NCI-H1092 (cell line): ENCODE data around the gene CCSER2.
A peak's percentile ranks its signal among the peaks of the same experiment; 100 is the strongest.
"Not testable (repeated sequence)": the region's sequence is repeated elsewhere in the genome, so short reads cannot be mapped to it uniquely, and the experiment has no call there.

Experiments
- DNase-seq: peaks from one replicate; lab custom pipeline; 2025; lab: John Stamatoyannopoulos, UW

Gene CCSER2

DNA sequence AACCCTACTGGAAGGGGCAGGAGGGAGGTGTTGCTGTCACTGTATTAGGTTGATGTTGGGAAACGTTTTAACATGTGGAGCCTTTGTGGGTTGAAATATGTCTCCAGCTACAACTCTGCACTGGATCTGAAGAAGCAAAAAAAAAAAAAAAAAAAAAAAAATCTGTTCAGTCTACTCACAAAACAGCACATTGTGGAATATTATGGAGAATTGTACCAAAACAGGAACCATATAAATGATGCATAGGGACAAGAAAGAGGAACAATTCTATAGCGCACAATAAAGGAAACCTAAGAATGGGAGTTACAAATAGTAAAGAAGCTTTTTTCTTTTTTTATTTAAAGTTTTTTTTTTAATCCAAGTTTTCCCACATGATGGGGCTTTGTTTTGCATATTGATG lies 63.8 kb downstream of the CCSER2 start:
- DNase-seq, result no peak

DNA sequence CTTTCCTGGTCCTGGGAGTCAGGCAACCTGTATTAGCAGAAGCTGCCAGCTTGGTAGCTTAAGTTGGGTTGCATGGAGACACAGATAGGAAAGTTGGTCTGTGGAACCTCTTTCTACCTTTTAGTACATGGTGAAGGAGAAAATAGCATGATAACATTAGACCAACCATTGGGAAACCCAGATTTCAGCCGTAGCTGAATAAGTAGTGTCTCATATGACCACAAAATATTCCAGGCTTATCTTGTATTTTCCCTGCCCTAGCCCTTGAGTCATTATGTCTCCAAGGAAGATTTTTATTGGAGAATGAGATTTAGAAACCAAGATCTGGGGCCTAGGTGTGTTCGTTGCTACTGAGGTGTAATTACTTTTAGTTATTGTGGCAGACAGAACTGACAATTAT lies 67.2 kb downstream of the CCSER2 start:
- no peak for DNase-seq

DNA sequence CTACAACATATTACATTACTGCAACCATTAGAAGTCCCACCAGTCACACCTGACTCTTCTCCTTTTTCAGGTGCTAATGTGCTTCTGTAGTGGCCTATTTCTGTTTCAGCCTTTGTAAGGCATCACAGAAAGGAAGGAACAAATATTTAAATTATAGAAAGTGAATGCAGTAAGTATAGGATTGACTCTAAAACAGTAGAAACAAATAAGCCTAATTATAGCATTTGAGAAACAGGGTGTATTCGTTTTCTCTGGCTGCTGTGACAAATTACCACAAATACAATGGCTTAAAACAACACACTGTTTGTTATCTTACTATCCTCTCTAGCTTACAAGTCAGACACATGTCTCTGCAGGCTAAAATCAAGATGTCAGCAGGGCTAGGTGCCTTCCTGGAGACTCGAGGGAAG lies 69.4 kb downstream of the CCSER2 start:
- no peak for DNase-seq

DNA sequence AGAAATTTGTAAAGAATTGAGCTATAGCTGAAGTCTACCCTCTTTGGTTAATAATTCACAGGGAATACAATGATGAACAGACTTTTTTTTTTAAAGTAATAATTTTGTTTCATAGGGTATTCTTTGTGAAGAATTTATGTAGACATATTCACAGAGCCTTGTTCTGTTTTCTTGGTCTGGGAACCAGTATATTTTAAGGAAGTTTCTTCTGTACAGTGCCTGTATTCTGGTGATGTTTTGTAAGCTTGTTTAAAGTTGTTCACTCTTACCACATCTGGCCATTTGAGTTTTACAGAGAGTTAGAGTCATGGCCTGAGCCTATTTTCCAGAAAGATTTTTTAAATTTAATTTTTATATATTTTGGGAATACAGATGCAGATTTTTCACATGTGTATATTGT lies 70.3 kb downstream of the CCSER2 start:
- no peak for DNase-seq

DNA sequence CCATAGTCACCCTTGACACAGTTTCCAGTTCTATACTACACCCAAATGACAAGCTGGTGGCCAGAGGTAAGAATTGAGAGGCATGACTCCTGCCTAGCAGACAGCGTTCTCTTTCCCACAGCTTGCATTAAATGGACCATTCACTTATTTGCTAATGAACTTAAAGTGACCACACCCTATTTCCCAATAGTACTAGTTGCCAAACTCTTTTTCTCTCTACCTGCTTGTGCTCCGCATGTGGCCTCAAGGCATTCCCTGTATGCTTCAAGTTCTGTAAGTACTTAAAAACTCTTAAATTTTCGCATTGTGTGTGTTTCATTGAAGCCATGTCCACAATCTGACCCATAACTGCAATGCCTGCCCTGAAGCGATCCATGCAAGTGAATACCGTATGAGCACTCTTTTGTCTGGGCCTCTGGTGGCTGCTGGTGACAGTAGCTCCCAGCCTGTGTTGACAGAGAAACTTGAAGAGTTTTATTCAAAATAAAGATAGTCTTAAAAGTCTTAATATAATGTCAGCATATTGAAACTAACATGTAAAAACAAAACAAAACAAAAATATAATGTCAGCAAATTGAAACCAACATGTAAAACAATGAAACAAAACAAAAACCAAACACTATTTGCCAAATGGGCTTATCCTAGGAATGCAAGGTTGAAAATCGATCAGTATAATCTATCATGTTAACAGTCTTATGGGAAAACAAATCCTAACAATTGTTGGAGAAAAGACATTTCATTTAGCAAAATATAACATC lies 73.6 kb downstream of the CCSER2 start:
- no peak for DNase-seq

DNA sequence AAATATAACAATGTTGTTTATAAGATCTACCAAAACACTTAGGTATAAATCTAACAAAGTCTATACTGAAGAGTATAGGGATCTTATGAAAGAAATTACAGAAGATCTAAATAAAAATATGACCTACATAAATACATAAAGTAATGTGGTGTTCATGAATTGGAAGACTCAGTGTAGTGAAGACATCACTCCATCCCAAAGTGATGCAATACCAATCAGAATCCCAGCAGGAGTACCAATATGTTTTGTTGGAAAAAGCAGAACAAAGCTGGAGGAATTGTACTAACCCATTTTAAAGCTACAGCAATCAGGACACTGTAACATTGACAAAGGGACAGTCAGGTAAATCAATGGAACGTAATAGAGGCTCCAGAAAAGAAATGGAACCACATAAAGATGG lies 76.4 kb downstream of the CCSER2 start:
- DNase-seq, result no peak

DNA sequence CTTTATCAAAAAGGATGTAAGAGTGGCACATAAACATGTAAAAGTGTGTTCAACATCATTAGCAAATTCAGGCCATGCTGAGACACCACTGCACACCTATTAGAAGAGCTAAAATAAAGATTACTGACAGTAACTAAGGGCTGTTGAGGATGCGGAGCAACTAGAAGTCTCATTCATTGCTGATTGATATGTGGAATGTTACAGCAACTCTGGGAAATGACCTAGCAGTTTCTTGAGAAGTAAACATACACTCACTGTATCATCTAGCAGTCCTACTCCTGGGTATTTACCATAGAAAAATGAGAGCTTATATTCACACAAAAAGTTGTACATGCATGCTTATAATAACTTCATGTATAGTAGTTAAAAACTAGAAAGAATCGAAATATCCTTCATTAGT lies 77.3 kb downstream of the CCSER2 start:
- no peak for DNase-seq

DNA sequence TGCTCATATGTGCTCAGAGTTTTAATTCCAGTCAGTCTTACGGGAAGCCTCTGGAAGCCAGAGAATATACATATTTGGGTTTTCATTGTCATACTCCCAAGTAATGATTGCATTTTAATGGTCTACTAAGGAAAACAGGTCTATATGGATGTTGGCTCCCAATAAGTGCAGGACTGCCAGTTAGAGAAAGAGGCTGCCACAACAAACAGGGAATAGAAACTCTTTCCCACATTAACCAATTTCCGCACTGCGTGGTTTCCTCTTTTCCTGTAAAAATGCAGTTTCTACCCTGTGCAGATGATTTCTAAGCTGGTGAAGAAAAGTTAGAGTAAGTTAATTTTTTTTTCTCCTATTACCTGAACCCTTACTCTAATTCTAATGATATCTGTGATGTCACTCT lies 78.2 kb downstream of the CCSER2 start:
- DNase-seq, result no peak

DNA sequence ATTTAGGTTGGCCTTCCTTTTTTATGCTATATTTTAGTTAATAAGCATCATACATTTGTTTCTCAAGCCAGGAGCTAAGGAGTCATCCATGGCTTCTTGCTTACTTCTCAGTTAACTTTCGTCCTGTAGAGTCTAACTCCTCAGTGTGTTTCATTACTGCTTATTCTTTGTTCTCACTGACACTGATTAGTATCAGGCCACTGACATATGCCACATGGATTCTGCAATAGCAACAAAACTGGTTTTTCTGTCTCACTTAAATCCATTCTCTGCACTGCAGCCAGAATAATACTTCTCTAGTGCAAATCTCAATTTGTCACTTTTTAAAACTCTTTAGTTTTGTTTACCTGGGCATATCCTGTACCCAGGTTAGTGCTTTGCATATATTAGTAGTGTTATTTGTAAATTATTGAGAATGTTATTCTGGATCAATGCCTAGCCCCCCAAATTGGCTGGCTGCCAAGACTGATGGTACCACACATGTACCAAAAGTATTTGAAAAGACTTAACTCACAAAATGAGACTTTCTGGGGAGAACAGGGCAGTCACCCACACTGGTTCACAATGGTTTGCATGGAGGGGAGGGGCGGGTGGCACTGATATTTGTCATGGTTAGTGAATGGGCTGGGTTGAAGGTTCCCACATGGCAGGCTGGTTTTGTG lies 79.1 kb downstream of the CCSER2 start:
- DNase-seq, result no peak

DNA sequence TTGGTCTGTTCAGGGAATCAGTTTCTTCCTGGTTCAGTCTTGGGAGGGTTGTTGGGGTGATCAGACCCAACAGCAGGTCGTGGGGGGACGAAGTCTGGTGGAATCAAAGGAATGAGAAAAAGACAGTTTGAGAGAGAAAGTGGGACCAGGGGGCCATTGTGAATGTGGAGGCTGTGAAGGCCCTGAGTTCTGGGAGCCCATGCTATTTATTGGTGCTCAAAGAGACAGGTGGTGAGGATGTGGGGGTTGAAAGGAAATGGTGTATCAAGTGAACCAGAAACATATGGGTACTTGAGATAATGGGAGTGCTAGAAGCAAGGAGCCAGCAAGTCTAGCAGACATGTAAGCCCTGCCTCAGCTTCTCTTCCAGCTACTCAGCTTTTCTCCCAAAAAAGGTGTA lies 84.1 kb downstream of the CCSER2 start:
- no peak for DNase-seq

DNA sequence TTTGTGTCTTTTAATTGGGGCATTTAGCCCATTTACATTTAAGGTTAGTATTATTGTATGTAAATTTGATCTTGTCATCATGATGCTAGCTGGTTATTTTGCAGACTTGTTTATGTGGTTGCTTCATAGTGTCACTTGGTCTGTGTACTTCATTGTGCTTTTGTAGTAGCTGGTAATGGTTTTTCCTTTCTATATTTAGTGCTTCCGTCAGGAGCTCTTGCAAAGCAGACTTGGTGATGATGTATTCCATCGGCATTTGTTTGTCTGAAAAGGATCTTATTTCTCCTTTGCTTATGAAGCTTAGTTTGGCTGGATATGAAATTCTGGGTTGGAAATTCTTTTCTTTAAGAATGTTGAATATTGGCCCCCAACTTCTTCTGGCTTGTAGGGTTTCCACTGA lies 85.7 kb downstream of the CCSER2 start:
- DNase-seq, result not testable (repeated sequence)

DNA sequence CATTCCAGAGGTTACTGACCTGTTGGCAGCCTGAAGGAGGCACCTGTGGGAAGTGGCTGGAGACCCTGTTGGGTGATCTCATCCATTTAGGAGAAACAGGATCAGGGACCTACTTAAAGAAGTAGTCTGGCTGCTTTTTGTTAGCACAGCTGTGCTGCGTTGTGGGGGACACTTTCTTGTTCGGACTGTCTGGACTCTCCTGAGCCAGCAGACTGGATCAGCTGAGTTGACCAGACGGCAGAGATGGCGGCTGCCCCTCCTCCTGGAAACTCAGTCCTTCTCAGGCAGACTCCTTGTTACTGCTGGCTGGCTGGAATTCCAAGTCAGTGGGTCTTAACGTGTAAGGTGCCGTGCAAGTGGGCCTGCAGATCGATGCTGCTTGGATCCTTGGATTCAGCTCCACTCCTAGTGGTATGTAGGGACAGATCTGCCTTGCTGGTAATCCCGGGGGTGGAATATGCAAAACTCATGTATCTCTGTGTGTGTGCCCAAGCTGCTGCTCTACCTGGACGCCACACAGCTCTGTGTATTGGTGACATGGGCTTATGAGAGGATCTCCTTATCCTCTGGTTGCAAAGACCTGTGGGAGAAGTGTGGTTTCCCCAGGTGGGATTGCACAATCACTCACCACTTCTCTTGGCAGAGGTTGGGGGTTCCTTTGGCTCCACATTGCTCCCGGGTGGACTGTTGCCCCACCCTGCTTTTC lies 87.3 kb downstream of the CCSER2 start:
- DNase-seq, result no peak

DNA sequence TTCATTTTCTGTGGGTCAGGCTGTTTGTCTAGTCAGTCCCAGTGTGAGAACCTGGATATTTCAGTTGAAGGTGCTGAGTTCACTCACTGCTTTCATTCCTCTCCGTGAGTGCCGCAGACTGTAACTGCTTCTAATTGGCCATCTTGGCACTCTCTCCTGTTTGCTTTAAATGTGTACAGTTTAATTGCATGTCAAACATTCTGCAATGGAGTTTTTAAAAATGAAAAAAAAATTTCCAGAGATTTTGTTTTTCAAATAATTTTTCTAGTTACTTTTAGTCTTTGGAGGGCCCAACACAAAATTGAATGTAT lies 87.8 kb downstream of the CCSER2 start:
- DNase-seq, result peak; percentile 17

DNA sequence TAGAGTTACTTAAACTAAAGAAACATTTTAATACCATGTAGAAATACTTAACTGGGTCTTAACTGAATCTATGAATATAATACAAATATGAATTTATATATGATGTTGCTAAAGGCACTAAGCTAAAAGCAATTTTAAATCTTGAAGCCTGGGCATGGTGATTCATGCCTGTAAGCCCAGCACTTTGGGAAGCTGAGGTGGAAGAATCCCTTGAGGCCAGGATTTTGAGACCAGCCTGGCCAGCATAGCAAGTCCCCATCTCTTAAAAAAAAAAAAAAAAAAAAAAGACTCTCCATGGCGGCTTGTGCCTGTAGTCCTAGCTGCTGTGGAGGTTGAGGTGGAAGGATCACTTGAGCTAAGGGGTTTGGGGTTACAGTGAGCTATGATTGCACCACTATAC lies 95.3 kb downstream of the CCSER2 start:
- DNase-seq, result no peak

DNA sequence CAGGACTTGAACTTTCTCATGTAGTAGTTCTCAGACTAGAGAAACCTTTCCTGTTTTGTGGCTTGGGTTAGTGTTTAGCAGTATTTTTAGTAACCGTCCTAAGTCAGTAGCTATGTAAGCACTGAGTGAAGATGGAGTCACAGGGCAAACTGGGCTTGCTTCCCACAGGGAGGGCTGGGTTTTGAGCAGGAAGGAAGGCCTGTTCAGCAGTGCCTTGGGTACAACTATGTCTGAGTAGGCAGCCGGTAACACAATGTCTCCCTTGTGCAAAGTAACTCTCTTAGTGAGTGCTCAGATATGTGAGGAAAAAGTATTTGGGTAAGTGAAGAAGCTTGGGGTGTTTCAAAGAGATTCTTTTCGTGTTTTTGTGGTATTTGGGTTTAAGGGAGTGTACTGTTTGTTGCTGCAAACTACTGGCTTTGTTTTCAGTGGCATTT lies 96.4 kb downstream of the CCSER2 start:
- no peak for DNase-seq

DNA sequence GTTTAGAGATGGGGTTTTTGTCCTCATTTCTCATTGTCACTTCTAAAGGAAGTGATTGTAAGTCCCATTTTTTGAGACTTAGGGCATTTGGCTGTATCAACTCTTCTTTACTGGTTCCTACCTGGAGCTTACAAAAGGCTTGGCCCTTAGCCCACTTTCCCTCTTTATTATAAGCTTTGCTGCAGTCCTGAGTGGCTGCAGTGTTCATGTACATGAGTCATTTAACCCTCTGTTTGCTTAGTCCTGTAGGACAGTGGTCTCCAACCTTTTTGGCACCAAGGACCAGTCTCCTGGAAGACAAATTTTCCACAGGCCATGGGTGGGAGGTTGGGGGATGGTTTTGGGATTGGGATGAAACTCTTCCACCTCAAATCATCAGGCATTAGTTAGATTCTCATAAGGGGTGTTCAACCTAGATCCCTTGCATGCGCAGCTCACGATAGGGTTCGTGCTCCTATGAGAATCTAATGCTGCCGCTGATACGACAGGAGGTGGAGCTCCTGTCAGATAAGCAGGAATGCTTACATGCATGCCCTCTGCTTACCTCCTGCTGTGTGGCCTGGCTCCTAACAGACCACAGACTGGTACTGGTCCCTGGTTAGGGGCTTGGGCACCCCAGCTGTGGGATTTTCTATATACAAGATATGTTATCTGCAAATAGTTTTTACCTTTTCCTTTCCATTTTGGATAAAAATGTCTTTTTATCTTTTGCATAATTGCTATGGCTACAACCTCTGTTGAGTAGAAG lies 99.7 kb downstream of the CCSER2 start:
- peak; percentile 7 for DNase-seq

DNA sequence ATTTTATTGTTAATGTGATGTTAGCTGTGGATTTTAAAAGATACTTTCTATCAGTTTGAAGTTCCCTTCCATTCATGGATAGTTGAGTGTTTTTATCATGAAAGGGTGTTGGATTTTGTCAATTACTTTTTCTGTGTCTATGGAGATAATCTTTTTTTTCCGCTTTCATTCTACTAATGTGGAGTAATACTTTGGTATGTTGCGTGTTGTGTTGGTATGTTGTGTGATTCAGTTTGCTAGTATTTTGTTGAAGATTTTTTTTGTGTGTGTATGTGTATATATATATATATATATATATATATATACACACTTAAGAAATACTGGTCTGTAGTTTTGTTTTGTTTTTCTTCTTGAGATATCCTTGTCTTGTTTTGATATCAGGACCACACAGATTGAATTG lies 100.3 kb downstream of the CCSER2 start:
- no peak for DNase-seq

DNA sequence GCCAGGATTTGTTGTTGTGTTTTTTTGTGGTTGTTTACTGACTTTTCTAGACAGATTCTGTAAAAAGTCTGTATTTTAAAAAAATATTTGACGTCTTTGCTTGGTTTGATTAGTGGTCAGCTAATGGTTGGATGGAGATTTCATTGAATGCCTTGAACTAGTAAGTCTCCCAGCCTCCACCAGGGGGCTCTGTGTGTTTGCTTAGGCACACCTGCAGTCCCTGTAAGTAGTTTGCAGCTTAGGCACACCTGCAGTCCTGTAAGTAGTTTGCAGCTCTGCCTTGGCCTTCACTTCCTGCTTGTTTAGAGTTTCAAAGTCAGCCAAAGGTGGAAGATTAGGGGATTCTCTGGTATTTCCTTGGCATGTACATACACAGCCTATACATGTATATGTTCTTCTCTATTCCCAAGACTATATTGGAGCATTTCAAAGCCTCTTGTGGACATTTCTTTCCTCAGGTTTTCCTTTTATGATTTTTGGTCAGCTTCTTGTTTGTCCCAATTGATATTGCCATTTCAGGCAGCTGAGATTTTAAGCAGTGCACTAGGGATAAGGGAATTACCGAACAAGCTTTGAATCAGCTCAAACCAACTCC lies 101.6 kb downstream of the CCSER2 start:
- DNase-seq, result no peak

DNA sequence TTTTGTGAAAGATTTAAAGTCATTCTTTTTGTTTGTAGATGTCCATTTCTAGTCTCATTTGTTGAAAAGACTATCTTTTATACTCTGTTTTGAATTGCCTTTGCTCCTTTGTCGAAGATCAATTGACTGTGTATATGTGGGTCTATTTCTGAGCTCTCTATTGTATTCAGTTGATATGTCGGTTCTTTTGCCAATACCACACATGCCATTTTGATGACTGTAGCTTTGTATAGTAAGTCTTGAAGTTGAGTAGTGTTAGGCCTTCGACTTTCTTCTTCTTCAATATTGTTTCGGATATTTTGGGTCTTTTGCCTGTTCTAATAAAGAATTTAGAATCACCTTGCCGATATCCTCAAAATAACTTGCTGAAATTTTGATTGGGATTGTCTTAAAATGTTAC lies 104.5 kb downstream of the CCSER2 start:
- no peak for DNase-seq

DNA sequence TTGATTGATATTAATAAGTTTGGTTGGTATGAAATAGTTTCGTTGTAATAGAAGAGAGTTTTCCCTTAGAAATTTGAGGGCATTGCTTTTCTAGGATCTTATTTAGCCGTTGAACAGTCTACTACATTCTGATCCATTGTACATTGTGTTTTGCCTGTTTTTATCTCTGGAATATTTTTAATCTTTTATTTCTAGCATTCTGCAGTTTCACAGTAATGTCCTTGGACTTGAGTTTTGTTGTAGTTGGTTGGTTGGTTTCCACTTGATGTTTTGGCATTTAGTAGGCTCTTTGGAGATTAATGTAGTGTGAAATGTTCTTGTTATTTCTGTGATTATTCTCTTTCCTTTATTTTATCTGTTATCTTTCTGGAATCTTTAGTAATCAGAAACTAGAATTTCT lies 112.4 kb downstream of the CCSER2 start:
- DNase-seq, result no peak

DNA sequence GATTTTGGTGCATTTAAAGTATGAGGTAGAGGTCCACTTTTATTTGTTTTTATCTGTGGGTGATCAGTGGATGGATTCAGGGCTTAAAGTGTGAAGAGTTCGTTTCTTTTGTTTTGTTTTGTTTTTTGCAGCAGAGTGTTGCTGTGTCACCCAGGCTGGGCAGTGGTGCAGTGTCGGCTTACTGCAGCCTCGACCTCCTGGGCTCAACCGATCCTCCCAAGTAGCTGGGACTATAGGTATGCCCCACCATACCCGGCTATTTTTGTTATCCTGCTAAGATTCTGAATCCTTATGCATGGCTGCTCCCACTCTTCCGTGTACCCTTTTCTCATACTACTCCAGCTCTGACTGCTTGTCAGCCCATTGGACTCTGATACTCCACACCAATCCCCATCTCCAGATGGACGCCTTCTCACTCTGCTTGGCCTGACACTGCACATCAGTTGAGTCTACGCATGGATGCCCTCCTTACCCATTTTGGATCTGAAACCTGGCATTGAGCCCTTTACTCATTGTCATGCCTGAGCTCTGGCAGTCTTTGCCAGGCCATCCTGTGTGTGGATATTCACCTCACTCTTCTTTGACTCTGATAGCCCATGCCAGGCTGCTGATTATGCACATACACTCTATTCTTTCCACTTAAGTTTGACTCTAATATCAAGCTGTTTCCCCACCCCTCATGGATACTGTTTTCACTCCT lies 119.5 kb downstream of the CCSER2 start:
- DNase-seq, result no peak

DNA sequence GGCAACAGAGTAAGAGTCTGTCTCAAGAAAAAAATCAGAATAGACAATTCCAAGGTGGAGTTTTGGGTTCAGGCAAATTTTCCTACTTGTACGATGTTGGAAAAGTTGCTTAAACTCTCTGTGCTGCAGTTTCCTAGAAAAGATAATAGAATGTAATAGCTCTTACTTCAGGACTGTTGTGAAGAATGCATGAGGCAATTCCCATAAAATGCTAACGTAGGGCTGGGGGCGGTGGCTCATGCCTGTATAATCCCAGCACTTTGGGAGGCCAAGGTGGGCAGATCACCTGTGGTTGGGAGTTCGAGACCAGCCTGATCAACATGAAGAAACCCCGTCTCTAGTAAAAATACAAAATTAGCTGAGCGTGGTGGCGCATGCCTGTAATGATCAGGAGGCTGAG lies 121.0 kb downstream of the CCSER2 start:
- not testable (repeated sequence) for DNase-seq
